ENCODE data around the gene CCDC190.
A peak's percentile ranks its signal among the peaks of the same experiment; 100 is the strongest.
"Not testable (repeated sequence)": the region's sequence is repeated elsewhere in the genome, so short reads cannot be mapped to it uniquely, and the experiment has no call there.

The CCDC190 gene

GRCh38 chr1:162861101-162861500, at the start of gene CCDC190:
TSS of gene CCDC190 (minus strand) at chr1:162861175. CDS start at chr1:162859646, 1,529 bp downstream.
- no peak for DNase-seq (ENCODE audit: low read depth)

- no peak for DNase-seq (ENCODE audit: low read depth)
Observed at GRCh38 chr1:162910161-162910560, 49.2 kb upstream of the CCDC190 start.

- DNase-seq (ENCODE audit: low read depth), result peak; percentile 88
Observed at GRCh38 chr1:162908780-162909179, 47.8 kb upstream of the CCDC190 start.

- no peak for DNase-seq (ENCODE audit: low read depth)
Observed at GRCh38 chr1:162908236-162908635, 47.3 kb upstream of the CCDC190 start.

GRCh38 chr1:162906485-162906884, 45.5 kb upstream of the CCDC190 start:
- no peak for DNase-seq (ENCODE audit: low read depth)

- peak; percentile 88 for DNase-seq (ENCODE audit: low read depth)
Observed at GRCh38 chr1:162905174-162906158, 44.5 kb upstream of the CCDC190 start.

GRCh38 chr1:162904579-162904978, 43.6 kb upstream of the CCDC190 start:
- DNase-seq (ENCODE audit: low read depth), result peak; percentile 23

- DNase-seq (ENCODE audit: low read depth), result no peak
Observed at GRCh38 chr1:162904023-162904422, 43.0 kb upstream of the CCDC190 start.

GRCh38 chr1:162903246-162903645, 42.3 kb upstream of the CCDC190 start:
- no peak for DNase-seq (ENCODE audit: low read depth)

GRCh38 chr1:162902416-162902815, 41.4 kb upstream of the CCDC190 start:
- DNase-seq (ENCODE audit: low read depth), result peak; percentile 79

GRCh38 chr1:162901243-162901642, 40.3 kb upstream of the CCDC190 start:
- no peak for DNase-seq (ENCODE audit: low read depth)

GRCh38 chr1:162899422-162900146, 38.6 kb upstream of the CCDC190 start:
- peak; percentile 97 for DNase-seq (ENCODE audit: low read depth)

GRCh38 chr1:162893612-162893908, 32.6 kb upstream of the CCDC190 start:
- no peak for DNase-seq (ENCODE audit: low read depth)

GRCh38 chr1:162892906-162893611, 32.1 kb upstream of the CCDC190 start:
- no peak for DNase-seq (ENCODE audit: low read depth)

GRCh38 chr1:162889989-162890388, 29.0 kb upstream of the CCDC190 start:
- DNase-seq (ENCODE audit: low read depth), result no peak

GRCh38 chr1:162886705-162887104, 25.7 kb upstream of the CCDC190 start:
- no peak for DNase-seq (ENCODE audit: low read depth)

GRCh38 chr1:162885265-162885664, 24.3 kb upstream of the CCDC190 start:
- DNase-seq (ENCODE audit: low read depth), result no peak

- DNase-seq (ENCODE audit: low read depth), result no peak
Observed at GRCh38 chr1:162884831-162885230, 23.9 kb upstream of the CCDC190 start.

- DNase-seq (ENCODE audit: low read depth), result peak; percentile 72
Observed at GRCh38 chr1:162882248-162882674, 21.3 kb upstream of the CCDC190 start.

- no peak for DNase-seq (ENCODE audit: low read depth)
Observed at GRCh38 chr1:162881590-162881989, 20.6 kb upstream of the CCDC190 start.

GRCh38 chr1:162880617-162881016, 19.6 kb upstream of the CCDC190 start:
- not testable (repeated sequence) for DNase-seq (ENCODE audit: low read depth)

GRCh38 chr1:162878000-162878596, 17.1 kb upstream of the CCDC190 start:
- peak; percentile 79 for DNase-seq (ENCODE audit: low read depth)
